ENCODE results near the gene H2BK1. TPM values are rescaled to one million over a fixed set of nuclear protein-coding genes. Genes with fewer than 3 reads are reported as not detected.

The H2BK1 gene
- total RNA-seq, 4 donors from 2014 or later: not detected

DNA sequence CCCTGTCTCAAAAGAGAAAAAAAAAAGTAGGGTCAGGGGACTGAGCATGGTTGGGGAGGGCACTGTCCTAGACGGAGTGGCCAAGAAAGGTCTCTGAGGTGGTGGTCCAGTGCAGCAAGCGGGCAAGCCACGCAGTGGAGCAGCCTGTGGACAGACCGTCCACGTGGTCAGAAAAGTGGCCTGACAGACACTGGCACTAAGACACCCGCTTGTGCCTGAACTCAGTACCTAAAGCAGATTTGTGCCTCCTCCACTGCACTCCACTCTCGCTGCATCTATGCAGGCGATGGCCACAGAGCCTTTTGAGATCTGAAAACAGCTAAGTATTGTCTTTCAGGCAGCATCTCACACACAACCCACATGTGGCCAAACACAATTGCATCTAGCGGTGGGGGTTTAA, 32.1 kb downstream of the H2BK1 start:
- peaks cover 0 to 76% (median 1%) of the 10 kb centered on the region in 4 donors for H3K27me3 ChIP-seq
- intact Hi-C loops (cut with DNase I): no loop called here
- 82 to 92% methylated on average over 8 to 9 of the region's 9 CpGs for WGBS, 2 donors
- no peaks in the 10 kb centered on the region for H3K9me3 ChIP-seq
- DNase-seq: no peak
- H3K4me1 ChIP-seq: peaks cover 0 to 4% (median 0%) of the 10 kb centered on the region in 3 donors
- TF ChIP-seq POLR2A (IDR thresholded peaks at IDR 0.05): no peak
- TF ChIP-seq, protein P1, sequence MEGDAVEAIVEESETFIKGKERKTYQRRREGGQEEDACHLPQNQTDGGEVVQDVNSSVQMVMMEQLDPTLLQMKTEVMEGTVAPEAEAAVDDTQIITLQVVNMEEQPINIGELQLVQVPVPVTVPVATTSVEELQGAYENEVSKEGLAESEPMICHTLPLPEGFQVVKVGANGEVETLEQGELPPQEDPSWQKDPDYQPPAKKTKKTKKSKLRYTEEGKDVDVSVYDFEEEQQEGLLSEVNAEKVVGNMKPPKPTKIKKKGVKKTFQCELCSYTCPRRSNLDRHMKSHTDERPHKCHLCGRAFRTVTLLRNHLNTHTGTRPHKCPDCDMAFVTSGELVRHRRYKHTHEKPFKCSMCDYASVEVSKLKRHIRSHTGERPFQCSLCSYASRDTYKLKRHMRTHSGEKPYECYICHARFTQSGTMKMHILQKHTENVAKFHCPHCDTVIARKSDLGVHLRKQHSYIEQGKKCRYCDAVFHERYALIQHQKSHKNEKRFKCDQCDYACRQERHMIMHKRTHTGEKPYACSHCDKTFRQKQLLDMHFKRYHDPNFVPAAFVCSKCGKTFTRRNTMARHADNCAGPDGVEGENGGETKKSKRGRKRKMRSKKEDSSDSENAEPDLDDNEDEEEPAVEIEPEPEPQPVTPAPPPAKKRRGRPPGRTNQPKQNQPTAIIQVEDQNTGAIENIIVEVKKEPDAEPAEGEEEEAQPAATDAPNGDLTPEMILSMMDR (IDR thresholded peaks at IDR 0.05): no peak
- no peak overlapping the region for H3K4me3 ChIP-seq
- H3K27ac ChIP-seq: no peak overlapping the region
- no peaks in the 10 kb centered on the region for H3K36me3 ChIP-seq

GRCh38 chr7:151177310-151177709, 33.0 kb downstream of the H2BK1 start:
- no peak for DNase-seq
- WGBS, 2 donors: 100% methylated on average over 1 of the region's 1 CpG; no CpG with 5 or more reads in 1 of the 2 donors

DNA sequence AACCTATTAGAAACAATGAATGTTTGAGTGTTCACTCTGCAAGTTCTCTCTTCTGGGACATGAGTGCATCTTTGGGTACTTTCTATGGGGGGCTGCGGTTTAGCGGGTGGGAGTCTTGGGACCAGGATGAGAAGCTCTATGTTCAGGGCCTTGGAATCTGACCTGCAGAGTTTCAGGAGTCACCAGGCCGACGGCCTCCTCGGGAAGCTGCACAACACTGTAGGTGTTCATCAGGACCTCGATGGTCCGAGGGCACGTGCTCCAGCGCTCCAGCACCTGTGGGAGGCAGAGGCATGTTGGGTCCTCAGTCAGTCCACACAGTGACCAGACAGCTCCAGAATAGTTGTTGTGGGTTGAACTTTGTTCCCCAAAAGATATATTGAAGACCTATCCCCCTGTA, 33.9 kb downstream of the H2BK1 start:
- Histone ChIP-seq H3K4me1 (peaks cover 0 to 4% (median 0%) of the 10 kb centered on the region in 3 donors), H3K36me3 (no peaks in the 10 kb centered on the region), H3K27me3 (peaks cover 0 to 85% (median 1%) of the 10 kb centered on the region in 4 donors), H3K9me3 (no peaks in the 10 kb centered on the region), H3K4me3 (no peak overlapping the region), H3K27ac (no peak overlapping the region)
- no peak for TF ChIP-seq POLR2A (IDR thresholded peaks at IDR 0.05)
- TF ChIP-seq, protein P1 (IDR thresholded peaks at IDR 0.05): no peak
- intact Hi-C loops (cut with DNase I): no loop called here
- DNase-seq: no peak
- WGBS, 2 donors: 90 to 100% methylated on average over 4 to 7 of the region's 9 CpGs

More at GRCh38 chr7:151177310-151177709, 33.0 kb downstream of the H2BK1 start:
- Histone ChIP-seq H3K36me3 (no peaks in the 10 kb centered on the region), H3K9me3 (no peaks in the 10 kb centered on the region), H3K4me1 (peaks cover 0 to 4% (median 0%) of the 10 kb centered on the region in 3 donors), H3K4me3 (no peak overlapping the region), H3K27me3 (peaks cover 0 to 82% (median 1%) of the 10 kb centered on the region in 4 donors), H3K27ac (no peak overlapping the region)
- intact Hi-C loops (cut with DNase I): no loop called here
- TF ChIP-seq, protein P1 (IDR thresholded peaks at IDR 0.05): no peak
- no peak for TF ChIP-seq POLR2A (IDR thresholded peaks at IDR 0.05)

DNA sequence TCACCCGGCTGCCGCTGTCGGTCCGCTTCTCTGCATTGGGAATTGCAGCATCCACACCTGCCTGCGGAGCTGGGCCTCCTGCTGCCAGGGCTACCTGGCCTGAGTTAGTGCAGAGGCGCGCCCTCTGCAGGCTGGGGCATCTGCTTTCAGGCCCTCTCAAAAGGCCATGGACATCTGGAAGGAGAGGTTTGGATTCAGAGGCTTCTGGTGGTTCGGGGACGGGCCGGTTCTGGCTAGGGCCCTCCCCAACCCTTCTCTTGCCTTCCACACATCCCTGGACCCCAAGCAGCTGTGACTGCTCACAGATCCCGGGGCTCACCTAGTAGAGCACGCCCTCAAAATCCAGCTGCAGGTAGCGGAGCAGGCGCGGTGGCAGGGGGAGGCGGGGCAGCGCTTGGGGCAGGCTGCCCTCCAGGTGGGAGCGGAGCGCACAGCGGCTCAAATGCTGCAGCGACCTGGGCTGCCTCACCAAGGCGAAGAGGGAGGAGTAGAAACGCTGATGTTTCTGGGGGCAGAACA, 34.4 kb downstream of the H2BK1 start:
- 50 to 57% methylated on average over 1 to 6 of the region's 23 CpGs for WGBS, 2 donors
- Histone ChIP-seq H3K27me3 (peaks cover 0 to 86% (median 1%) of the 10 kb centered on the region in 4 donors), H3K27ac (no peak overlapping the region), H3K36me3 (no peaks in the 10 kb centered on the region), H3K9me3 (no peaks in the 10 kb centered on the region), H3K4me1 (peaks cover 0 to 4% (median 0%) of the 10 kb centered on the region in 3 donors), H3K4me3 (no peak overlapping the region)
- DNase-seq: no peak
- intact Hi-C loops (cut with DNase I): no loop called here
- no peak for TF ChIP-seq POLR2A (IDR thresholded peaks at IDR 0.05)

DNA sequence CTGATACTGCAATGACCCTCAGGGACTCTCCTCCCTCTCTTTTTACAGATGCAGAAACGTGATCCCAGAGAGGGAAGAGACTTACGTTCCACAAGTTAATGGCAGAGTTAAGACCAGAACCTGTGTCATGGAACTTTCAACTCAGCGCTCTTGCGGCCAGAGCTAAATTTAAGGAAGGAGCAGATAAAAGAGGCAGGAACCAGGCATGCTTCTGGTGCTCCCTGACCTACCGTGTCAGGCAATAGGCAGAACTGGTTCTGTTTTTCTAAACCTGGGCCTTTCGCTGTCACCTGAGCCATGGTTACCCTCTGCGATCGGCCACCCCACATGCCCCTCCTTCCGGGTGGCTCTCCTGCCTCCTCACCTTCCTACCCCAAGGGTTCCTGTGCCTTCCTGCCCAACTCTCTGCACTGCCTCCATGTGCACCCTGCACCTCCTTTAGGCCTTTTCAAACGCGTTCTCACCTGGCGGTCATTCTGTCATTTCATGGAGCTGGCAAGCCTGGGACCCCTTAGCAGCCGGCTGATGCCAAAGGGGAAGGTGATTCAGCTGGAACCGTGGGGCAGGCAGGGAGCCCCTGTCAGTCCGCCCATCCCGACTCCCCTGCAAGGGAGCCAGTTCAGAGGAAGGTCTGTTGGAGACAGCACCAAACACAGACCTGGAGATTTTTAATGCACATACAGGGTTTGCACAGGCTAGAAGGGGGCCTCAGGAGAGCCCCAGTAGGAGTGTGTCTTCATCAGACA, 35.1 kb downstream of the H2BK1 start:
- peaks cover 0 to 4% (median 0%) of the 10 kb centered on the region in 3 donors for H3K4me1 ChIP-seq

More for the DNA sequence above, 35.1 kb downstream of the H2BK1 start:
- Histone ChIP-seq H3K27me3 (peaks cover 0 to 87% (median 1%) of the 10 kb centered on the region in 4 donors), H3K36me3 (no peaks in the 10 kb centered on the region), H3K4me3 (no peak overlapping the region), H3K9me3 (no peaks in the 10 kb centered on the region), H3K27ac (no peak overlapping the region)
- TF ChIP-seq POLR2A (IDR thresholded peaks at IDR 0.05): no peak
- TF ChIP-seq, protein P1 (IDR thresholded peaks at IDR 0.05): no peak
- 80 to 83% methylated on average over 10 to 11 of the region's 16 CpGs for WGBS, 2 donors
- intact Hi-C loops (cut with DNase I): no loop called here
- no peak for DNase-seq
